Right hindlimb (tissue), 1 donor: Measurements from ENCODE around the gene ATP6V0C.
"Not testable (repeated sequence)": the region's sequence is repeated elsewhere in the genome, so short reads cannot be mapped to it uniquely, and the experiment has no call there.

Experiments
- DNase-seq: peaks from one replicate; pipeline ENCODE4 v3.0.0-alpha.2; 2018

ATP6V0C gene

GRCh38 chr16:2529961-2530628 is 16.3 kb downstream of the ATP6V0C start:
- DNase-seq: no peak

GRCh38 chr16:2530629-2531318 is 17.0 kb downstream of the ATP6V0C start:
- no peak for DNase-seq

- no peak for DNase-seq
Observed at GRCh38 chr16:2531371-2531695, 17.6 kb downstream of the ATP6V0C start, which contains the start of gene CEMP1. Gene CEMP1, minus strand, starts transcription at chr16:2531408. Its CDS starts 335 bp downstream, at chr16:2531073.

GRCh38 chr16:2531696-2532493 is 18.1 kb downstream of the ATP6V0C start:
- peak; percentile 99 for DNase-seq

- peak; percentile 72 for DNase-seq
Observed at GRCh38 chr16:2532494-2533141, 18.9 kb downstream of the ATP6V0C start.

GRCh38 chr16:2533142-2533755 is 19.5 kb downstream of the ATP6V0C start:
- DNase-seq: not testable (repeated sequence)

GRCh38 chr16:2533912-2534311 is 20.2 kb downstream of the ATP6V0C start:
- DNase-seq: no peak

- DNase-seq: not testable (repeated sequence)
Observed at GRCh38 chr16:2534335-2534734, 20.6 kb downstream of the ATP6V0C start.

- DNase-seq: no peak
Observed at GRCh38 chr16:2535625-2536013, 21.9 kb downstream of the ATP6V0C start.

GRCh38 chr16:2537451-2538379 is 24.0 kb downstream of the ATP6V0C start, which contains the start of gene PDPK1:
Gene PDPK1, plus strand, starts transcription at chr16:2538021. Its CDS starts 92 bp downstream, at chr16:2538113.
- DNase-seq: peak; percentile 97

GRCh38 chr16:2539192-2539844 is 25.6 kb downstream of the ATP6V0C start:
- DNase-seq: not testable (repeated sequence)

GRCh38 chr16:2539845-2540458 is 26.2 kb downstream of the ATP6V0C start:
- not testable (repeated sequence) for DNase-seq

- DNase-seq: not testable (repeated sequence)
Observed at GRCh38 chr16:2540912-2541311, 27.2 kb downstream of the ATP6V0C start.

- DNase-seq: not testable (repeated sequence)
Observed at GRCh38 chr16:2541409-2541808, 27.7 kb downstream of the ATP6V0C start.

GRCh38 chr16:2543771-2544170 is 30.0 kb downstream of the ATP6V0C start:
- not testable (repeated sequence) for DNase-seq

GRCh38 chr16:2550283-2550878 is 36.6 kb downstream of the ATP6V0C start:
- DNase-seq: not testable (repeated sequence)

GRCh38 chr16:2551420-2551889 is 37.7 kb downstream of the ATP6V0C start:
- DNase-seq: not testable (repeated sequence)

- DNase-seq: not testable (repeated sequence)
Observed at GRCh38 chr16:2554709-2555425, 41.1 kb downstream of the ATP6V0C start.

- not testable (repeated sequence) for DNase-seq
Observed at GRCh38 chr16:2557150-2557549, 43.4 kb downstream of the ATP6V0C start.
